ENCODE measurements around the gene MYO10.

The MYO10 gene

DNA sequence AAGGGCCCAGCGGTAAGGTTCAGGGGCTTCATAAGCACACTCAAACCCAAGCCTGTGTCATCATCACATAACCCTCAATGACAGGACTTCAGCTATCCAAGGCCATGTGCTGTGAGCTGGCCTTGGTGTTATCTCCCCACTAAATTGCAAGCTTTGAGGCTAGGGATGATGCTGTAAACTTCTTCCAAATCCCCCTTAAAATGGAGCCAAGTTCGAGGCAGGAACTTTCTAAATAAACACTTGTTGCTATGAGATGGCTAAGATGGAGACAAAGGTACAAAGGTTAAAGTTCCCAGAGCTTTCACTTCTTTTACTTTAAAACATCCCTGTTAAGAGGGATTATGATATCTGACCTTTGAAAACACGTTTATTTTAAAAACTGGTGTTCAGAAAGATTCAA, 123.6 kb downstream of the MYO10 start:
- DNase-seq (ENCODE audit: low read depth) = no peak

DNA sequence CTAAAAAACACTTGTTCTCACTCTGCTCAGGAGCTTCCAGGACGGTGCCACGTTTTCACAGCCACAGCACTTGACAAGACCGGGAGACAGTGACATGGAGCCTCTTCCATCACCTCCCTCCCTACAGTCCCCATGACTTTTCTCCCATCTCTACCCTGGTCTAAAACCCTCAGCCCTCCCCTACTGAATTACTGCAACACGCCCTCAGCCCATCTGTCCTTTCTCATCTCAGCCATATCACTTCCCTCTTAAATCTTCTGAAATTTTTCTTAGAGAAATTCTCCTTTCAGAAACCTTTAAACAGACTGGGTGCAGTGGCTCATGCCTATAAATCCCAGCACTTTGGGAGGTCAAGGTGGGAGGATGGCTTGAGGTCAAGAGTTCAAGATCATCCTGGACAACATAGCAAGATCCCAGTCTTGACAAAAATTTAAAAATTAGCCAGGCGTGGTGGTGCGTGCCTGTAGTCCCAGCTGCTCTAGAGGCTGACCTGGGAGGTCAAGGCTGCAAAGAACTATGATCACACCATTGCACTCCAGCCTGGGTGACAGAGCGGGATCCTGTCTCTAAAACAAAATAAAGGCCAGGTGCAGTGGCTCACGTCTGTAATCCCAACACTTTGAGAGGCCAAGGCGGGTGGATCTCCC, 125.8 kb downstream of the MYO10 start:
- no peak for DNase-seq (ENCODE audit: low read depth)

DNA sequence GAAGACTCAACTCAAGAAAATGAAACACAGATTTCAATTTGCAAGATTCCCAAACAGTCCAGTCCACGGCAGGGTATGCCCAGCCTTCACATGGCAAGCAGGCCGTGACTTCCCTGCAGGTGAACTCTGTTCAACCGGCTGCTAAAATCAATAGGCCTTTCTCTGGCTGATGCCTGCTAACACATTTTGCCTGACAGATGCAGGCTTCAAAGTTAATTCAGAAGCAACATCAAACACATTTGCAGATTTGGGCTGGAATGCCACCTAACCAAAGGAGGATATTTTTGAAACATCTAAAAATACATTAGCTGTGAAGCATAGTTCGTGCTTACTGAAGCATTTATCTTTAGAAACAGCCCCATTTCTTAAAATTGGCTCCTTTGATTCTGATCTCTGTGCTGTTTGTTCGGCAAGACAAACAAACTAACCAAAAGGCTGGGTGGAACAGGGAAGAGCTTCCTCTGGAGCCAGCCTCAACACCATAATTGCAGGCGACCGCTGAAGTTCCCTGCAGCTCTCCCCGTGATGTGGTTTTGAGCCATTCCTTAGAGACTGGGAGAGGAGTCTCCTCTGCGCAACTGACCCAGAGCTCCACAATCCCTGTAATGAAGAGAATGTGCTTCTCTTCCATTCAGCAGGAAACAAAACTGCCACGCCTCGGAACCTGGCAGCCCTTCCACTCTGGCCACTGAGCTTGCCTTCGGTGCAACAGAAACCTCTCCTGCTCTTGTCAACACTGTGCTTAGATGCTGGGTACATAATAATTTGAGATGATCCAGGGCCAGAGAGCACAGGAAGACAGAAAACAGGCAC, 126.5 kb downstream of the MYO10 start:
- DNase-seq (ENCODE audit: low read depth) = peak; percentile 93

DNA sequence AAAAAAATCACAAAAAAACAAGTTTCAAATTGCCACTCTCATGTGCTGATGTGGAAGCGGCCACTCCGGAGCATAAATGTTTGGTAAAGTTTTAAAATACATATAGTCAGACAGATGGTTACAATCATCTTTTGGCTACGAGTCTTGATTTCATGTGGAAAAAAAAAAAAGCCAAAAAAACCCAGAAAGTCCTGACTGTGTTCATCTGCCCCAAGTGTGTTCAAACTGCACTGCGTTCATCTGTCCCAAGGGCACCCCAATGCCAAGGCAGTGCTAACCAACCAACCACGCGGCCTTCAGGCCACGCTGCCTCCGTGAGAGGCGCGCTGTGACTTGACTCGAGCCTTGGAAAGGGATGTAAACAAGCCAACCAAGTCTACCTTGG, 127.1 kb downstream of the MYO10 start:
- no peak for DNase-seq (ENCODE audit: low read depth)

DNA sequence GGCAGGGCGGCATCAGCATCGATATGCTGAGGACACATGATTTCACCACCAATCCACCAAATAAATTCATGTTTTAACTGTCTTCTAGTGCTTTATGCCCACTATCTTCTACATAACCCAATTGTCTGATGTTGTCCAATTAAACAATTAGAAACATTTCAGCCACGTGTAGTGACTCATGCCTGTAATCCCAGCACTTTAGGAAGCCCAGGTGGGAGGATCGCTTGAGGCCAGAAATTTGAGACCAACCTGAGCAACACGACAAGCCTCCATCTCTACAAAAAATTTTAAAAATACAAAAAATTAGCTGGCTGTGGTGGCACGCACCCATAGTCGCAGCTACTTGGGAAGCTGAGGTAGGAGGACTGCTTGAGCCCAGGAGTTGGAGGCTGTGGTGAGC, 128.1 kb downstream of the MYO10 start:
- DNase-seq (ENCODE audit: low read depth) = no peak

DNA sequence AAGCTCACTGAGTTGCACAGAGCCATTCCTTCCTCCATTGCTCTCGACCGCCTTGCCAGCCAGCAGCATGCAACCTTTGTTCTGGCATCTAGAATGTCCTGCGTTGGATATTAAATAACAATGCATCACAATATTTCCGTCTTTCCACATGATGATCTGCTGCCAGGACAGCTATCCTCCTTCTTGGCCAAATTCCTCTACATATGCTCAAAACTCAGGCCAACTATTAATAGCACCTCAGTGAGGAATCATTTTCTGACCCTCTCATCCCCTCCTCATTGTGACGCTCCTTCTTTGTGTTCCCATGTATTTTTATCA, 128.6 kb downstream of the MYO10 start:
- no peak for DNase-seq (ENCODE audit: low read depth)

DNA sequence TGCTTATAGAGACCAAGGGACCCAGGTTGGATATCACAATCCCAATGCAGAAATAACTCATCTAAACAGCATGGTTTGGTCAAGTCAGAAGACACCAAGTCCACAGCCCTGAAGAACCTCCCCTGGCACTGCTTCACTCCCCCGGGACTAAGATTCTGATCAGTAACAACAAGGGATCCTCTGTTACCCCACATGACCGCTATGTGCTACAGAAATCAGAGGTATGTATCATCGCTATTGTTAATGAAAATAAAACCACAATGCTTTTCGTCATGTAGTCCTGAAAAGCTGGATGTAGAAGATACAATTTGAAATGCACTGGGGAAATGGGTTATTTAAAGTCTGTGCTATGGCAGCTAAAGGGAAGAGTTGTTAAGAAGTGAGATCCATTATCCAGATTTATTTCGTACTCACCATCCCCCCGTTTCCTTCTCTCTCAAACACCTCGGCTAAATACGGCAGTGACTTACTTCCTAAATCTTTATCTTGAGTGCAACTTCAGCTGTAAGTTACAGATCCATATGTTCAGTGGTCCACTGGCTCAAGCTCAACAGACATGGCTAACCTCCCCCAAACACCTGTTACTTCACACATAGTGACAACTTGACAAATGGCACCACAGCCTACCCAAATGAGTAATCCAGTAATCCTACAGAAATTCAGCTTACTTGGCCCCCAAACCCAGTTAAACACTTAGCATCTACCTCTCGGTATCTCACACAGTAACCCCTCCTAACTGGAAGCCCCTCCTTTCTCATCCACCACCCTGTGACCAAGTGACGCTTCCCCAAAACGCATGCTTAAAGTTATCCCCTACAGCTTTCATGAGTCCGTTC, 129.2 kb downstream of the MYO10 start:
- no peak for DNase-seq (ENCODE audit: low read depth)

DNA sequence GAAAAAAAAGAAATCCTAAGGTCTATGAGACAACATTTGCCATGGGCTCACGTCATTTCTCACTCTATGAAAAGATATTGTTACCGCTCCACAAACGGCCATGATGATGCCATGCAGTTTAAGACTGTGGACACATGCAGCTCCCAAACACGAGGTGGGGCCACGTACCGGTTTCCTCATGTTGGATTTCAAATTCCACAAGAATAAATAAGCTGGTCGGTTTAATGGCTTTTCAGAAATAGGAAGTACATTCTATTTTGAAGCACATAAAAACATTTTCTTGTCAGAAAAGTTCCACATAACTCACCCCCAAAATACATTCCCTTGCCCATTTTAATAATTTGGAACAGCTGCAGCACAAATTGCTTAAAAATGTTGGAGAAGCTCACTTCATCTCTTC, 130.6 kb downstream of the MYO10 start:
- DNase-seq (ENCODE audit: low read depth) = peak; percentile 68

DNA sequence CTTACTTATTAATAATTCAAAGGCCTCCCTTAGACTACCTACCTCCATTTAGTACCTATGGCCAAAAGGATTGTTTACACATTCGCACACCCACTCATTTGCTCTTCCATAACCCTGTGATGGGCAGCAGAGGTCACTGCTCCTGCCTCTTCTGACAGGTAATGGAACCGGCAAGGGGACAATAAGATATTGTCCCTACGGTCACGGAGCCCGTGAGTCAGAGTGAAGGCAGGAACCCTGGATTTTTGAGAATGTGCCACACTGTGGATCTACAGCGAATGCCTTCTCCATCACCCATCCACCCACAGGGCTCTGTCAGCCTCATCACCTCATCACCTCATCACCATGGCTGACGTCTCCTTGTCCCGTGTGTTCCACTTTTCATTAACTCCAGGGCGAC, 132.3 kb downstream of the MYO10 start:
- no peak for DNase-seq (ENCODE audit: low read depth)

DNA sequence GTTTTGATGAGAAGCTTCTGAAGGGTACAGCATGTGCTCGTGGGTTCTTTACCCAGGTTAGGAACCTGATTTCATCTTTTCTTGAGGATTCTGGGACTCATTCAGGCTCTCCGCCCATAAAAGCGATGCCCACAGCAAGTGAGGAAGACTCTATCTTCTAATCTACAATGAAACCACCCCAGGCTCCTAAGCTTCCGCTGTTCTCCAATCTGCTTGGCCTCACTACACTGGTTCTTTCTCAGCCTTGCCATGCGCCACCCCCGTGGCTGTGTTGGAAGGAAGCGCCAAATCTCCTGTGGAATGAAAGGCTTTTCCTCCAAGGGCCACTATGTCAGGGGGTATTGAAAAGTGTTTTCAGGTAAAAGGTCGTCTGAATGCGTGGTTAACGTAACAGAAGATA, 135.6 kb downstream of the MYO10 start:
- DNase-seq (ENCODE audit: low read depth) = no peak

DNA sequence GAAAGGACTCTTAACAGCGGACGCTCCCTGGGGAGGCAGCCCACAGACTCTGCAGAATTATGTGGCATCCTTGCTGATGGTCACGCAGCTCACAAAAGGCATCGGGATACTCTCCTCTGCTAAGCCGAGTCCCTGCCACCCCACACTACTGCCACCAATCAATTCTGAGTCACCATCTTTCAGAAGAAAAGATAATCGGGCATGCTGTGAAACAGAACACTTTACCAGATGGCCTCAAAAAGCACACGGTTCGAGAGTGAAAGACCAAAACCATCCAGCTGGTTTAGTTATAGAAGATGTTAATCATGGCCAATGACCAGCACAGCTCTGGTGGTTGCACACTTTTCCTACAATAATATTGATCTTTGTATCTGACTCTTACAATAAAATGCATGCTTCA, 136.3 kb downstream of the MYO10 start:
- DNase-seq (ENCODE audit: low read depth) = no peak

DNA sequence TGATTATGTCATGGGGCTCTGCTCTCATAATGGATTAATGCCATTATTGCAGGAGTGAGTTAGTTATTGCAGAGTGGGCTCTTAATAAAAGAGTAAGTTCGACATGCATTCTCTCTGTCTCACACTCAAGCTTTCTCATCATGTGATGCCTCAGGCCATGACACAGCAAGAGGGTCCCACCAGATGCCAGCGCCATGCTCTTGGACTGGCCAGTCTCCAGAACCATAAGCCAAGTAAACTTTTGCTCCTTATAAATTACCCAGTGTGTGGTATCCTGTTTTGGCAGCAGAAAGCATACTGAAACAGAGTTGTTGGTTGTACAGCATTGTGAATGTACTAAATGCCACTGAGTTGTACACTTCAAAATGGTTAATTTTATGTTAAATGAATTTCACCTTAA, 138.1 kb downstream of the MYO10 start:
- no peak for DNase-seq (ENCODE audit: low read depth)

DNA sequence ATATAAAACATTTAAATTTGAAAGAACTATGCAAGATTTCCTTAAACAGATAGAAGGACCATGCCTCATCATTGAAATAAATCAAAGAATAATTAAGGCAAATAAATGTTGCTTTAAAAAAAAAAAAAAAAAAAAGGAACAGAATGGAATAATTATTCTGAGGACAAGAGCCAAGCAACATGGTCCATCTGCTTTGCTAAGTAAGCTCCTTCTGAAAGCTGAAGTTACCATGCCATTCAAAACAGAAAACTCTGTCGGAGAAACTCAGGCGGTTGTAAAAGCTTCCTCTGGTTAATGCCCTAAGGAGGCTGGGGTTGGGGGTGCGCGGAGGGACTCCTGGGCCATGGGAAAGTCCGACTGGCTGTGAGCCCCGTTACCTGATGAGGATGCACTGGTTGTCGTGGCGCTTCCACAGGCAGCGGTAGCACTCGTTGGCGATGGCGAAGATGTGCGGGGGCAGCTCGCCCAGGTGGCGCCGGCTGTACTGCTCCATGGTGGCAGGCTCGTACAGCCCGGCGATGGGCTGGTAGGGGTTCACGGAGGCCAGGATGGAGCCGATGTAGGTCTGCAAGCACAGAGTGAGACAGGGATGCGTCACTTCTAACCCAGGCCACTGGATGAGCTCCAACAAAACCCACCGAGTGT, 141.7 kb downstream of the MYO10 start:
- DNase-seq (ENCODE audit: low read depth) = no peak

DNA sequence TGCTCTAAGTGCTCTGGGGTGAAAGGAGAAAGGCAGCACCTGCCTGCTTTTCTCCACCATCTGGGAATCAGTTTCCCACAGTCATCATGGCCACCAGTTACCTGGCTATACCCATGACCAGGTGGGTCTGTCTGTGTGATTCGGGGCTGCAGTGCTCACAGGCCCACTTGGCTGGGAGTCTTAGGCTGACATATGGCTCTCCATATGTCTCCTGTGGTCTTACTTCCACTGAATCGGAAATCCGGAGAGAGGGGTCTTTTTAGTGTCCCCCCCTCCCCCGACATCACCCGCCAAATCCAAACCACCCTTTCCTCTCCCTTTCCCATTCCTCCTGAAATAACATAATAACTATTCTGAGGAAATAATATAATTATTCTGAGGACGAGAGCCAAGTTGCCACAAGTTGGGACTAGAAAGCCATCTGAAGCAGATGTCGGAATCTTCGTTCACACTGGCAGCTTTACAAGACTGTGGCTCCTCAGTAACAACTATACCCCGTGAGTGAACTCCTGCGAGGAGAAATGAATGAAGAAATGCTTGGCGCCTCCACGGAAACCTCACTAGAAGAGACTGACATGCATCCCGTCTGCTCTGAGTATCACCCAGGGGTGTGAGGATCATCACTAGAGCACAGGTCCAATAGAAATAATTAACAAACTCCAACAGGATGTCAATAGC, 143.4 kb downstream of the MYO10 start:
- no peak for DNase-seq (ENCODE audit: low read depth)

DNA sequence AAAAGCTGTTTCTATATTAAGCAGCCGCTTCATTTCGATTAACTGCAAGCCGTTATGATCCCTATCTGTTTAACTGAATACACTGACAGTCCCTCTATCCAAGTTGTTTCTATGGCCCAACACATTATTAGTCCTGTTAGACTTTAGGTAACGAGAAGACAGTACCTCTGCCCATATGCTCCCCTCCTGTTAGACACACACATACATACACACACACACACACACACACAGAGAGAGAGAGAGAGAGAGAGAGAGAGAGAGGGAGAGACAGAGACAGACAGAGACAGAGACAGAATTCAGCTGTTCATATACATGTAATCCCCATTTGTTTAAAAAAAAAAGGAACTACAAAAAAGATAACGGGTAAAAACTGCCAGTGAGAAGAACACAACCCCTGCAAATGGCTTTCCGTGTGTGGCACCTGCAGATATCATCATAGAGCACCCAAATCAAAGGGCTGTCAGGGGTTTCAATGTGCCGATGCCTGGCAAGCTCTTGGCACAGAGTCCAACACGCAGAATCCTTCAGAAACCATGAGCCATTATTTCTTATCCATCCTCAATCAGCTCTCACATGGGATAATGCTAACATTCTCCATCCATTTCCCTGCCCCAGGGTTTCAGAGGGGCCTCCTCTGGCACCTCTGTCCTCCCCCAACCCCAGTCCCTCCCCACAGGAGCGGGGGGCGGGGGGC, 144.0 kb downstream of the MYO10 start:
- no peak for DNase-seq (ENCODE audit: low read depth)

DNA sequence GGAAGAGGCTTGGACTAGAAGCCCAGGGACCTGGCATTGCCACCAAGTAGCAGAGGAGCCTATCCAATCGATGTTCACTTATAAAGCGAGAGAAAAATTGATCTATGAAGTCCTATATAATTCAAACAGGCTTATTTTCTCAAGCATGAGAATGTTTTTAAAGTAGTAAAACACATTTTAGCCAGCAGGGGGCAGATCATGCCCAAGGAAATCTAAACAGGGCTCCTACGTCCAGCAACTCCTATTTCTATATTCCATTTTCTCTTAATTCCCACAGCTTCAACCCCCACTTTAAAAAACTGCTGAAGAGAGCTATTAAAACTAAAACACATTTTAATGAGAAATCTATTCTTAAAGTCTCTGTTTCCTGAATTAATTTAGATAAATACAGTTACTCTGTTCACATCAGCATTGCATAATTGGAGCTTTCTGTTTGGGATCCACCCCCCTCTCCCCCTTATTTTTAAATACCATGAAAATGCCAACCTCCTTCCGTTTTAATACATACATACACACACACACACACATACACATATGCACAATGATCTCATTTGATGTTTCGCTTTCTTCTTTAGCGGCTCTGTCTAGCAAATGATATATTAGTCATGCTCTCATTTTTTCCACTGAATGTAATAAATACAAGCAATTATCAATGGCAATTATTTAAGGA, 144.9 kb downstream of the MYO10 start:
- no peak for DNase-seq (ENCODE audit: low read depth)

DNA sequence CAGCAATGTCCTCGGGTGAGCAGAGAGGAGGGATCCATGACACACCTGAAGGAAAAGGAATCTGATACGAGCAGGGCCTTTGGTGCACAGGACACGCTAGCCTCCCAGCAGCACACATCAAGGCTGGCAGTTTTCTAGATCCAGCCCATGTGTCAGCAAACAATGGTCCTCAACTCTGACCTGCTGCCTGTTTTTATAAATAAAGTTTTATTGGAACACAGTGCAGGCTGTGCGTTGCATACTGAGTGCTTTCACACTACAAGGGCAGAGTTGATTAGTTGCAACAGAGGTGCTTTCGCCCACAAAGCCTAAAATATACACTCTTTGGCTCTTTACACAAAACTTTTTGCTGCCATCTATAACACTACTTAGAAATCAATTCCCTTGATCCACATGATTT, 147.1 kb downstream of the MYO10 start:
- no peak for DNase-seq (ENCODE audit: low read depth)

DNA sequence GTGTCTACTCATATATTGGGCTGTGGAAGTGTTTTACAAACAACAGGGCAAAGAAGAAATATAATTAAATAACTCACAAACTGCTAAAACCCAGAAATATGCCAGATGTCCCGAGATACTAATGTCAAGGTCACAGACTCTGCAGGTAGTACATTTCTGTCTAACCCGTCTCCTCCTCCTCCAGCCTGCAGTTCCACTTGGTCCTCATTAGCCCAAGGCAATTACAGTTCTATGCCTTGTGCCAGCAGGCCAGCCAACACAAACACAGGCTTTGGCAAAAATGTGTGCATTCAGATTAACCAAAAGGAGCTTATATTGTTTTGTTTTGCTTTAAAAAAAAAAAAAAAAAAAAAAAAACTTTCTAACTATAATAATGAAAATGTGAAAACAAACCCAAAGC, 148.8 kb downstream of the MYO10 start:
- no peak for DNase-seq (ENCODE audit: low read depth)

DNA sequence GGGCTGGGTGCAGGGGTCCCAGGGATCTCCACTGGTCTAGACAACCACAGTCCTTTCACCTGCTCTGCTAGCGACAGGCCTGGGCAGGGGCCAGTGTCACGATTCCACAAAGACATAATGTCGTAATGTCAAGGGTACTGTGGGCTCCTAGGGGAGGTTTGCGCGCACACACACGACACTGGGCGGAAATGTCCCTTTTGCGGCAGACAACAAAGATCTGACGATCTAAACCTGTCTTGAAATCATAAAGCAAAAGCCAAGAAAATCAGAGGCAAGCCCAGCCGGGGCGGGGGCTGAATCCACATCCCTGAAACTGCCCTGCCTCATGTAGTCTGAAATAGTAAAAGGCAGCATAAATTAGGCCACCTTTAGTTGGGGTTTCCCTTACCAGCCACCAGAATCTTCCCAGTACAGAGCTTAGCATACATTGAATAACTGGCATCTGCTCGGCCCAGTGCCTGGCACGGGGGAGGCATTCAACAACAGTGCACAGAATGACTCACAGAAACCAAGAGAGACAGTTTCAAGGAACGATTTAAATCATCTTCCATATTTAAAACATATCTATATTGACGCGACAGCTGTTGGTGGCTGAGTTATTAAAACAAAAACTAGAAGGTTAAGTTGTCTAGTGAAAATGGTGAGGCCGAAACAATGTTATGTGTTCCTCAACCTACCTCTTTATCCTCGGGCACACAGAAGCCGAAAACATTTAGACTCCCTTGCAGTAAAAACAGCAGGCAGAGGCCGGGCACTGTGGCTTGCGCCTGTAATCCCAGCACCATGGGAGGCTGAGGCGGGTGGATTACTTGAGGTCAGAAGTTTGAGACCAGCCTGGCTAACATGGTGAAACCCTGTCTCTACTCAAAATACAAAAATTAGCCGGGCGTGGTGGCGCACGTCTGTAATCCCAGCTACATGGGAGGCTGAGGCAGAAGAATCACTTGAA, 151.0 kb downstream of the MYO10 start:
- no peak for DNase-seq (ENCODE audit: low read depth)

DNA sequence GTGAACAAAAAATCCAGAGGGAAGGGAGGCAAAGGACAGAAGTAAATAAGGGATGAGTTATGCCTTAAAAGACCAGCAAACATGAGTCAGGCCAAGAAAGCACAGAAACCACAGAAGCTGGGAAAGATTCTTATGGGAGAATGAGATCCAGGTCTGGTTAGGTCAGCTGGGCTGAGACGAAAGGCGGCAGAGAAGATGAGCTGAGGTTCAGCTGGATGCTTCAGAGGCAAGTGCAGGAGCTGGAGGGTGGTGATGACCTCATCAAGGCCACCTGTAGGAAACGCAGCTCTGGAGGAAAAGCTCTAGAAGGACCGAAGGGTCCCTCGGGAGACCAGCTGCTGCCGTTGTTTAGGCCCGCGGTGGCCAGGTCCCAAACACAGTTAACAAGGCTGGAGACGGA, 152.0 kb downstream of the MYO10 start:
- peak; percentile 85 for DNase-seq (ENCODE audit: low read depth)
